Adrenal gland (tissue), 12 donors: ENCODE results near the gene TSPEAR. TPM values are rescaled to one million over a fixed set of nuclear protein-coding genes. Genes with fewer than 3 reads are reported as not detected.
"Not testable (repeated sequence)": the region's sequence is repeated elsewhere in the genome, so short reads cannot be mapped to it uniquely, and the experiment has no call there.

Experiments used
- DNase-seq, 7 donors: peaks; one replicate each; pipeline ENCODE4 v3.0.0-alpha.2; 2019 to 2020
- H3K27ac ChIP-seq, 5 donors: fragments of 200-600 bp; sonication (generic) in 4 of 5; 1 replicate in 3 of 5; 2 replicates in 2 of 5; pipeline versions ENCODE4 v1.5.1 to v1.8.0; 2016 to 2020; ENCODE audit warnings: mild to moderate bottlenecking in 1 of 5
- H3K27me3 ChIP-seq: fragments of 200-600 bp; 2 replicates; pipeline ENCODE4 v1.8.0; 2021
- H3K36me3 ChIP-seq, 2 donors: fragments of 200-600 bp; replicated peaks in 1 of 2; 1 replicate in 1 of 2; 2 replicates in 1 of 2; pipeline versions ENCODE4 v1.5.1 to v1.8.0; 2018 to 2022
- H3K4me1 ChIP-seq, 2 donors: fragments of 200-600 bp; replicated peaks in 1 of 2; 1 replicate in 1 of 2; 2 replicates in 1 of 2; pipeline versions ENCODE4 v1.5.1 to v1.8.0; 2018 to 2021
- H3K4me3 ChIP-seq, 4 donors: fragments of 200-600 bp; sonication (generic) in 3 of 4; one replicate each; pipeline ENCODE4 v1.5.1; 2016 to 2018
- H3K9me3 ChIP-seq, 3 donors: fragments of 200-600 bp; sonication (generic) in 1 of 3; replicated peaks in 1 of 3; 1 replicate in 2 of 3; 2 replicates in 1 of 3; pipeline versions ENCODE4 v1.5.1 to v1.8.0; 2016 to 2021
- CTCF ChIP-seq, 6 experiments: fragments of 450-650 bp in 4 of 6; fragments of 200-600 bp in 2 of 6; sonication (generic) in 1 of 6; IDR thresholded peaks; 1 replicate in 5 of 6; 2 replicates in 1 of 6; pipeline versions ENCODE4 v1.5.1 to v1.8.0; 2016 to 2021; ENCODE audit warnings: antibody characterized with exemption in 6 of 6, mild to moderate bottlenecking in 2 of 6, moderate library complexity in 1 of 6
- POLR2A ChIP-seq, 2 donors: fragments of 450-650 bp; IDR thresholded peaks; one replicate each; pipeline ENCODE4 v1.6.1; 2017; ENCODE audit warnings: antibody characterized with exemption in 2 of 2, mild to moderate bottlenecking in 2 of 2, moderate library complexity in 1 of 2
- WGBS, 4 donors: extraction: QIAGEN DNeasy Blood & Tissue Kit in 2 of 4; methylation state at CpG; one replicate each; pipeline versions ENCODE4 v1.1.5 to v1.1.7; 2013 to 2017; 5-methylcytosine and 5-hydroxymethylcytosine counted together
- intact Hi-C, 2 donors: fragments of 100-400 bp; cut with DNase I; formaldehyde crosslinking; loops; one replicate each; pipeline versions ENCODE4 v1.14.1 to v1.15.0; 2022 to 2023
- polyA plus RNA-seq, 3 donors: library from polyadenylated mRNA; stranded (reverse); fragments of 200-250 nt in 2 of 3; fragments of 350-450 nt in 1 of 3; fragmentation: Illumina TruSeq in 1 of 3; extraction: RNeasy Lipid Tissue Mini Kit (QIAGEN cat#74804) in 1 of 3; gene quantifications; one replicate each; pipeline ENCODE4 v1.2.3, GENCODE V29; 2013 to 2014
- total RNA-seq, 9 donors: library from RNA; depleted of rRNA in 4 of 9; stranded (reverse); fragments of >200 nt in 4 of 9; fragments of 120-200 nt in 1 of 9; fragmentation: NEBNext Ultra II Directional in 1 of 9; extraction: Animal tissue kit (Norgen Biotek cat#: 25700) in 1 of 9; gene quantifications; one replicate each; pipeline versions ENCODE4 v1.1.0 to v1.2.4, GENCODE V29; 2013 to 2023
- donor health status: healthy with polysubstance abuse.
- donor health status: Bipolar disorder and iron deficiency.
- donor health status: DM: yes; HTN: yes; CAD: no.
- donor health status: DM: no; HTN: no; CAD: no.
- donor health status: DM: no; HTN: no; CAD: no.
- donor health status: DM: yes; HTN: yes; CAD: no.

The TSPEAR gene
- total and polyA plus RNA-seq, 12 donors, result not detected

GRCh38 chr21:44666401-44667320 lies 44.7 kb downstream of the TSPEAR start, which contains the start of gene KRTAP12-2:
KRTAP12-2 (minus strand) TSS chr21:44666927; CDS start chr21:44666886, 41 bp downstream.
- TF ChIP-seq CTCF (IDR thresholded peaks at IDR 0.05) (no peak), POLR2A (IDR thresholded peaks at IDR 0.05) (no peak)
- no peaks in the 10 kb centered on the region for H3K27me3 ChIP-seq
- no peak within 1 kb of the TSS for H3K4me3 ChIP-seq
- 53 to 83% (median 68%) methylated on average over 8 to 19 of the region's 19 CpGs for WGBS, 4 donors
- DNase-seq, result no peak
- no peaks in the 10 kb centered on the region for H3K9me3 ChIP-seq
- H3K27ac ChIP-seq, result no peak within 1 kb of the TSS
- intact Hi-C loops, result no loop called here
- no peaks in the 10 kb centered on the region for H3K36me3 ChIP-seq
- no peaks in the 10 kb centered on the region for H3K4me1 ChIP-seq

- no peaks in the 10 kb centered on the region for H3K4me1 ChIP-seq
- 73 to 79% (median 76%) methylated on average over 4 to 5 of the region's 5 CpGs for WGBS, 4 donors
- no peaks in the 10 kb centered on the region for H3K9me3 ChIP-seq
- intact Hi-C loops, result no loop called here
- no peak overlapping the region for H3K4me3 ChIP-seq
- H3K27me3 ChIP-seq, result no peaks in the 10 kb centered on the region
- no peaks in the 10 kb centered on the region for H3K36me3 ChIP-seq
- H3K27ac ChIP-seq, result no peak overlapping the region
- DNase-seq, result peak in 1 of 7 donors; percentile 23
- TF ChIP-seq CTCF (IDR thresholded peaks at IDR 0.05) (no peak), POLR2A (IDR thresholded peaks at IDR 0.05) (no peak)
Measured at GRCh38 chr21:44664691-44665090, 46.7 kb downstream of the TSPEAR start.

- intact Hi-C loops, H3K36me3 ChIP-seq, H3K9me3 ChIP-seq, H3K27me3 ChIP-seq, H3K27ac ChIP-seq, H3K4me1 ChIP-seq, H3K4me3 ChIP-seq: not testable (repeated sequence)
- 37 to 55% (median 44%) methylated on average over 7 of the region's 7 CpGs for WGBS, 4 donors
- DNase-seq, result peak in 1 of 7 donors; percentile 3
Measured at GRCh38 chr21:44661567-44661966, 49.8 kb downstream of the TSPEAR start.

- DNase-seq, result no peak
- H3K27ac ChIP-seq, result no peak overlapping the region
Measured at GRCh38 chr21:44658913-44659595, 52.3 kb downstream of the TSPEAR start.

More at GRCh38 chr21:44658913-44659595, 52.3 kb downstream of the TSPEAR start:
- intact Hi-C loops, result no loop called here
- H3K36me3 ChIP-seq, result no peaks in the 10 kb centered on the region
- 49 to 66% (median 58%) methylated on average over 11 of the region's 11 CpGs for WGBS, 4 donors
- peaks cover 3% of the 10 kb centered on the region for H3K27me3 ChIP-seq
- no peaks in the 10 kb centered on the region for H3K4me1 ChIP-seq
- H3K9me3 ChIP-seq, result no peaks in the 10 kb centered on the region
- TF ChIP-seq POLR2A (IDR thresholded peaks at IDR 0.05) (no peak), CTCF (IDR thresholded peaks at IDR 0.05) (no peak)
- H3K4me3 ChIP-seq, result no peak overlapping the region
